ENCODE results near the gene ABR. TPM values are rescaled to one million over a fixed set of nuclear protein-coding genes. Genes with fewer than 3 reads are reported as not detected.

Gene ABR
- total and polyA plus RNA-seq, 4 donors = 2.7 to 12.9 (median 6.8) TPM

GRCh38 chr17:1111599-1112443 lies 68.0 kb downstream of the ABR start:
- H3K4me3 ChIP-seq (ENCODE audit: low read depth in 1 of 3, low read length in 3 of 3) = no peak overlapping the region
- WGBS = 78% methylated on average over 22 of the region's 22 CpGs
- H3K9me3 ChIP-seq (ENCODE audit: control insufficient read depth in 4 of 4, low read length in 3 of 4) = no peaks in the 10 kb centered on the region
- H3K36me3 ChIP-seq (ENCODE audit: control insufficient read depth in 4 of 4, insufficient read depth in 3 of 4, low read depth in 1 of 4, low read length in 3 of 4) = no peaks in the 10 kb centered on the region
- no peak for DNase-seq (ENCODE audit: low spot score)
- peaks cover 0 to 21% (median 11%) of the 10 kb centered on the region in 4 donors for H3K4me1 ChIP-seq (ENCODE audit: control insufficient read depth in 4 of 4, insufficient read depth in 4 of 4, low read length in 3 of 4)
- TF ChIP-seq RAD21 (IDR thresholded peaks at IDR 0.05) (no peak), YY1 (IDR thresholded peaks at IDR 0.05) (peak; percentile 30)
- H3K27ac ChIP-seq (ENCODE audit: low read depth in 1 of 2, low read length in 2 of 2) = peak overlapping the region in 1 of 2 donors; percentile 46
- H3K9ac ChIP-seq (ENCODE audit: low read depth in 1 of 2, low read length in 2 of 2) = no peak overlapping the region
- H3K27me3 ChIP-seq (ENCODE audit: control insufficient read depth in 4 of 4, insufficient read depth in 4 of 4, low read length in 3 of 4) = peaks cover 0 to 3% (median 0%) of the 10 kb centered on the region in 4 donors

- Histone ChIP-seq H3K4me3 (ENCODE audit: low read depth in 1 of 3, low read length in 3 of 3) (no peak overlapping the region), H3K27me3 (ENCODE audit: control insufficient read depth in 4 of 4, insufficient read depth in 4 of 4, low read length in 3 of 4) (peaks cover 0 to 3% (median 0%) of the 10 kb centered on the region in 4 donors), H3K9me3 (ENCODE audit: control insufficient read depth in 4 of 4, low read length in 3 of 4) (no peaks in the 10 kb centered on the region), H3K4me1 (ENCODE audit: control insufficient read depth in 4 of 4, insufficient read depth in 4 of 4, low read length in 3 of 4) (peaks cover 0 to 21% (median 11%) of the 10 kb centered on the region in 4 donors), H3K27ac (ENCODE audit: low read depth in 1 of 2, low read length in 2 of 2) (peak overlapping the region; percentile 20 to 46), H3K36me3 (ENCODE audit: control insufficient read depth in 4 of 4, insufficient read depth in 3 of 4, low read depth in 1 of 4, low read length in 3 of 4) (no peaks in the 10 kb centered on the region), H3K9ac (ENCODE audit: low read depth in 1 of 2, low read length in 2 of 2) (no peak overlapping the region)
- 71% methylated on average over 19 of the region's 19 CpGs for WGBS
- TF ChIP-seq HNF4G (IDR thresholded peaks at IDR 0.05) (no peak), JUND (IDR thresholded peaks at IDR 0.05) (peak; percentile 37 to 55)
- no peak for DNase-seq (ENCODE audit: low spot score)
Measured at GRCh38 chr17:1110862-1111598, 68.8 kb downstream of the ABR start.

- H3K36me3 ChIP-seq (ENCODE audit: control insufficient read depth in 4 of 4, insufficient read depth in 3 of 4, low read depth in 1 of 4, low read length in 3 of 4) = no peaks in the 10 kb centered on the region
- no peak overlapping the region for H3K4me3 ChIP-seq (ENCODE audit: low read depth in 1 of 3, low read length in 3 of 3)
- H3K27me3 ChIP-seq (ENCODE audit: control insufficient read depth in 4 of 4, insufficient read depth in 4 of 4, low read length in 3 of 4) = peaks cover 0 to 3% (median 0%) of the 10 kb centered on the region in 4 donors
- H3K9me3 ChIP-seq (ENCODE audit: control insufficient read depth in 4 of 4, low read length in 3 of 4) = no peaks in the 10 kb centered on the region
- H3K9ac ChIP-seq (ENCODE audit: low read depth in 1 of 2, low read length in 2 of 2) = no peak overlapping the region
- TF ChIP-seq HNF4G (IDR thresholded peaks at IDR 0.05) = no peak
- TF ChIP-seq SP1 (IDR thresholded peaks at IDR 0.05) = no peak
- TF ChIP-seq ATF3 (IDR thresholded peaks at IDR 0.05) = no peak
- no peak for TF ChIP-seq GABPA (IDR thresholded peaks at IDR 0.05 in 1 of 2, conservative IDR thresholded peaks at IDR 0.05 in 1 of 2)
- no peak for TF ChIP-seq FOXA1 (IDR thresholded peaks at IDR 0.05)
- no peak for TF ChIP-seq JUND (IDR thresholded peaks at IDR 0.05)
- TF ChIP-seq RXRA (IDR thresholded peaks at IDR 0.05) = no peak
- TF ChIP-seq EGR1 (IDR thresholded peaks at IDR 0.05; ENCODE audit: low read depth in 2 of 2) = no peak
- TF ChIP-seq TAF1 (conservative IDR thresholded peaks at IDR 0.05) = no peak
- no peak for DNase-seq (ENCODE audit: low spot score)
- H3K4me1 ChIP-seq (ENCODE audit: control insufficient read depth in 4 of 4, insufficient read depth in 4 of 4, low read length in 3 of 4) = peaks cover 0 to 21% (median 13%) of the 10 kb centered on the region in 4 donors
- H3K27ac ChIP-seq (ENCODE audit: low read depth in 1 of 2, low read length in 2 of 2) = peak overlapping the region in 1 of 2 donors; percentile 20
- 54% methylated on average over 3 of the region's 3 CpGs for WGBS
Measured at GRCh38 chr17:1110541-1110861, 69.3 kb downstream of the ABR start.

Data from liver (tissue), 9 donors.